Measurements from ENCODE around the gene GID4.

GID4 gene

GRCh38 chr17:18071751-18072150, 32.5 kb downstream of the GID4 start:
- Histone ChIP-seq H3K36me3 (ENCODE audit: control insufficient read depth in 2 of 2, insufficient read depth in 2 of 2, low read length in 2 of 2) (peaks cover 3 to 4% of the 10 kb centered on the region in 2 donors), H3K9me3 (ENCODE audit: control insufficient read depth in 2 of 2, low read length in 2 of 2) (no peaks in the 10 kb centered on the region), H3K4me3 (ENCODE audit: low read length in 2 of 2) (no peak overlapping the region), H3K27me3 (ENCODE audit: control insufficient read depth in 1 of 2, insufficient read depth in 2 of 2, low read length in 2 of 2) (peaks cover 0 to 2% of the 10 kb centered on the region in 2 donors), H3K27ac (ENCODE audit: low read length) (no peak overlapping the region), H3K9ac (ENCODE audit: low read length in 2 of 2) (no peak overlapping the region), H3K4me1 (ENCODE audit: control insufficient read depth, insufficient read depth, low read length) (no peaks in the 10 kb centered on the region)

GRCh38 chr17:18074566-18075272, 35.5 kb downstream of the GID4 start:
- Histone ChIP-seq H3K36me3 (ENCODE audit: control insufficient read depth in 2 of 2, insufficient read depth in 2 of 2, low read length in 2 of 2) (no peaks in the 10 kb centered on the region), H3K9ac (ENCODE audit: low read length in 2 of 2) (no peak overlapping the region), H3K4me1 (ENCODE audit: control insufficient read depth, insufficient read depth, low read length) (no peaks in the 10 kb centered on the region), H3K27me3 (ENCODE audit: control insufficient read depth in 1 of 2, insufficient read depth in 2 of 2, low read length in 2 of 2) (peaks cover 0 to 2% of the 10 kb centered on the region in 2 donors), H3K27ac (ENCODE audit: low read length) (no peak overlapping the region), H3K9me3 (ENCODE audit: control insufficient read depth in 2 of 2, low read length in 2 of 2) (no peaks in the 10 kb centered on the region), H3K4me3 (ENCODE audit: low read length in 2 of 2) (no peak overlapping the region)

- H3K4me3 ChIP-seq (ENCODE audit: low read length in 2 of 2): no peak overlapping the region
- no peaks in the 10 kb centered on the region for H3K4me1 ChIP-seq (ENCODE audit: control insufficient read depth, insufficient read depth, low read length)
- H3K27me3 ChIP-seq (ENCODE audit: control insufficient read depth in 1 of 2, insufficient read depth in 2 of 2, low read length in 2 of 2): peaks cover 0 to 2% of the 10 kb centered on the region in 2 donors
- no peak overlapping the region for H3K9ac ChIP-seq (ENCODE audit: low read length in 2 of 2)
- no peak overlapping the region for H3K27ac ChIP-seq (ENCODE audit: low read length)
- no peaks in the 10 kb centered on the region for H3K36me3 ChIP-seq (ENCODE audit: control insufficient read depth in 2 of 2, insufficient read depth in 2 of 2, low read length in 2 of 2)
- no peaks in the 10 kb centered on the region for H3K9me3 ChIP-seq (ENCODE audit: control insufficient read depth in 2 of 2, low read length in 2 of 2)
These were observed 37.7 kb downstream of the GID4 start for GRCh38 chr17:18076936-18077335.

GRCh38 chr17:18079543-18079942, 40.3 kb downstream of the GID4 start:
- Histone ChIP-seq H3K4me1 (ENCODE audit: control insufficient read depth, insufficient read depth, low read length) (no peaks in the 10 kb centered on the region), H3K27me3 (ENCODE audit: control insufficient read depth in 1 of 2, insufficient read depth in 2 of 2, low read length in 2 of 2) (peaks cover 0 to 2% of the 10 kb centered on the region in 2 donors), H3K9ac (ENCODE audit: low read length in 2 of 2) (no peak overlapping the region), H3K27ac (ENCODE audit: low read length) (no peak overlapping the region), H3K9me3 (ENCODE audit: control insufficient read depth in 2 of 2, low read length in 2 of 2) (no peaks in the 10 kb centered on the region), H3K4me3 (ENCODE audit: low read length in 2 of 2) (no peak overlapping the region), H3K36me3 (ENCODE audit: control insufficient read depth in 2 of 2, insufficient read depth in 2 of 2, low read length in 2 of 2) (no peaks in the 10 kb centered on the region)

- Histone ChIP-seq H3K4me1 (ENCODE audit: control insufficient read depth, insufficient read depth, low read length) (peaks cover 13% of the 10 kb centered on the region), H3K9me3 (ENCODE audit: control insufficient read depth in 2 of 2, low read length in 2 of 2) (no peaks in the 10 kb centered on the region), H3K4me3 (ENCODE audit: low read length in 2 of 2) (no peak overlapping the region), H3K27me3 (ENCODE audit: control insufficient read depth in 1 of 2, insufficient read depth in 2 of 2, low read length in 2 of 2) (no peaks in the 10 kb centered on the region), H3K9ac (ENCODE audit: low read length in 2 of 2) (no peak overlapping the region), H3K36me3 (ENCODE audit: control insufficient read depth in 2 of 2, insufficient read depth in 2 of 2, low read length in 2 of 2) (no peaks in the 10 kb centered on the region), H3K27ac (ENCODE audit: low read length) (no peak overlapping the region)
These were observed 45.0 kb downstream of the GID4 start for GRCh38 chr17:18084256-18084655.

GRCh38 chr17:18087610-18088491, 48.6 kb downstream of the GID4 start, which contains the start of gene DRG2:
Gene DRG2 (plus strand): TSS chr17:18087948. CDS start chr17:18088024, 76 bp downstream.
- Histone ChIP-seq H3K4me3 (ENCODE audit: low read length in 2 of 2) (peak within 1 kb of the TSS; percentile 89 to 93), H3K9ac (ENCODE audit: low read length in 2 of 2) (peak within 1 kb of the TSS; percentile 81 to 84), H3K27ac (ENCODE audit: low read length) (peak within 1 kb of the TSS; percentile 80), H3K9me3 (ENCODE audit: control insufficient read depth in 2 of 2, low read length in 2 of 2) (no peaks in the 10 kb centered on the region), H3K27me3 (ENCODE audit: control insufficient read depth in 1 of 2, insufficient read depth in 2 of 2, low read length in 2 of 2) (no peaks in the 10 kb centered on the region), H3K36me3 (ENCODE audit: control insufficient read depth in 2 of 2, insufficient read depth in 2 of 2, low read length in 2 of 2) (peaks cover 0 to 4% of the 10 kb centered on the region in 2 donors), H3K4me1 (ENCODE audit: control insufficient read depth, insufficient read depth, low read length) (peaks cover 16% of the 10 kb centered on the region)

GRCh38 chr17:18089613-18090012, 50.4 kb downstream of the GID4 start:
- no peak overlapping the region for H3K4me3 ChIP-seq (ENCODE audit: low read length in 2 of 2)
- H3K36me3 ChIP-seq (ENCODE audit: control insufficient read depth in 2 of 2, insufficient read depth in 2 of 2, low read length in 2 of 2): peaks cover 8 to 15% of the 10 kb centered on the region in 2 donors
- H3K4me1 ChIP-seq (ENCODE audit: control insufficient read depth, insufficient read depth, low read length): peaks cover 16% of the 10 kb centered on the region
- no peaks in the 10 kb centered on the region for H3K27me3 ChIP-seq (ENCODE audit: control insufficient read depth in 1 of 2, insufficient read depth in 2 of 2, low read length in 2 of 2)
- no peaks in the 10 kb centered on the region for H3K9me3 ChIP-seq (ENCODE audit: control insufficient read depth in 2 of 2, low read length in 2 of 2)
- H3K9ac ChIP-seq (ENCODE audit: low read length in 2 of 2): no peak overlapping the region
- H3K27ac ChIP-seq (ENCODE audit: low read length): no peak overlapping the region

GRCh38 chr17:18093616-18094408, 54.6 kb downstream of the GID4 start:
- H3K4me3 ChIP-seq (ENCODE audit: low read length in 2 of 2): no peak overlapping the region
- no peaks in the 10 kb centered on the region for H3K27me3 ChIP-seq (ENCODE audit: control insufficient read depth in 1 of 2, insufficient read depth in 2 of 2, low read length in 2 of 2)
- no peak overlapping the region for H3K9ac ChIP-seq (ENCODE audit: low read length in 2 of 2)
- H3K4me1 ChIP-seq (ENCODE audit: control insufficient read depth, insufficient read depth, low read length): peaks cover 5% of the 10 kb centered on the region
- H3K9me3 ChIP-seq (ENCODE audit: control insufficient read depth in 2 of 2, low read length in 2 of 2): no peaks in the 10 kb centered on the region
- peaks cover 30 to 39% of the 10 kb centered on the region in 2 donors for H3K36me3 ChIP-seq (ENCODE audit: control insufficient read depth in 2 of 2, insufficient read depth in 2 of 2, low read length in 2 of 2)
- no peak overlapping the region for H3K27ac ChIP-seq (ENCODE audit: low read length)

GRCh38 chr17:18094409-18094807, 55.2 kb downstream of the GID4 start:
- Histone ChIP-seq H3K9me3 (ENCODE audit: control insufficient read depth in 2 of 2, low read length in 2 of 2) (no peaks in the 10 kb centered on the region), H3K27me3 (ENCODE audit: control insufficient read depth in 1 of 2, insufficient read depth in 2 of 2, low read length in 2 of 2) (no peaks in the 10 kb centered on the region), H3K4me3 (ENCODE audit: low read length in 2 of 2) (no peak overlapping the region), H3K4me1 (ENCODE audit: control insufficient read depth, insufficient read depth, low read length) (peaks cover 2% of the 10 kb centered on the region), H3K27ac (ENCODE audit: low read length) (no peak overlapping the region), H3K36me3 (ENCODE audit: control insufficient read depth in 2 of 2, insufficient read depth in 2 of 2, low read length in 2 of 2) (peaks cover 36 to 43% of the 10 kb centered on the region in 2 donors), H3K9ac (ENCODE audit: low read length in 2 of 2) (no peak overlapping the region)

- H3K27me3 ChIP-seq (ENCODE audit: control insufficient read depth in 1 of 2, insufficient read depth in 2 of 2, low read length in 2 of 2): no peaks in the 10 kb centered on the region
- no peak overlapping the region for H3K4me3 ChIP-seq (ENCODE audit: low read length in 2 of 2)
- H3K9me3 ChIP-seq (ENCODE audit: control insufficient read depth in 2 of 2, low read length in 2 of 2): no peaks in the 10 kb centered on the region
- H3K9ac ChIP-seq (ENCODE audit: low read length in 2 of 2): no peak overlapping the region
- H3K36me3 ChIP-seq (ENCODE audit: control insufficient read depth in 2 of 2, insufficient read depth in 2 of 2, low read length in 2 of 2): peaks cover 38 to 46% of the 10 kb centered on the region in 2 donors
- no peak overlapping the region for H3K27ac ChIP-seq (ENCODE audit: low read length)
- no peaks in the 10 kb centered on the region for H3K4me1 ChIP-seq (ENCODE audit: control insufficient read depth, insufficient read depth, low read length)
These were observed 60.3 kb downstream of the GID4 start for GRCh38 chr17:18099516-18099915.
